Measurements from ENCODE around the gene GDF11.

GDF11 gene

GRCh38 chr12:55715169-55715764 lies 27.7 kb upstream of the GDF11 start:
- peak overlapping the region; percentile 91 to 93 (median 92) for H3K27ac Mint-ChIP-seq
- peak overlapping the region; percentile 89 to 94 (median 92) for H3K4me3 Mint-ChIP-seq
- peaks cover 10% of the 10 kb centered on the region for H3K27me3 Mint-ChIP-seq (ENCODE audit: low read depth)
- TF ChIP-seq CTCF (IDR thresholded peaks at IDR 0.05; ENCODE audit: unreplicated experiment in 3 of 3), result no peak
- no peaks in the 10 kb centered on the region for H3K36me3 Mint-ChIP-seq (ENCODE audit: low read depth)
- H3K9me3 Mint-ChIP-seq, result no peaks in the 10 kb centered on the region
- peaks cover 65% of the 10 kb centered on the region for H3K4me1 Mint-ChIP-seq

- H3K27ac Mint-ChIP-seq, result peak within 1 kb of the TSS; percentile 91 to 93 (median 92)
- no peak for TF ChIP-seq CTCF (IDR thresholded peaks at IDR 0.05; ENCODE audit: unreplicated experiment in 3 of 3)
- no peaks in the 10 kb centered on the region for H3K9me3 Mint-ChIP-seq
- H3K27me3 Mint-ChIP-seq (ENCODE audit: low read depth), result peaks cover 5% of the 10 kb centered on the region
- H3K4me3 Mint-ChIP-seq, result peak within 1 kb of the TSS; percentile 89 to 94 (median 92)
- H3K36me3 Mint-ChIP-seq (ENCODE audit: low read depth), result no peaks in the 10 kb centered on the region
- H3K4me1 Mint-ChIP-seq, result peaks cover 72% of the 10 kb centered on the region
Measured at GRCh38 chr12:55715833-55716581, 26.9 kb upstream of the GDF11 start, which contains the start of gene BLOC1S1. BLOC1S1 (plus strand) TSS chr12:55716046; CDS start chr12:55716052, 6 bp downstream.

GRCh38 chr12:55716582-55716957 lies 26.4 kb upstream of the GDF11 start:
- peaks cover 5% of the 10 kb centered on the region for H3K27me3 Mint-ChIP-seq (ENCODE audit: low read depth)
- H3K9me3 Mint-ChIP-seq, result no peaks in the 10 kb centered on the region
- peaks cover 72% of the 10 kb centered on the region for H3K4me1 Mint-ChIP-seq
- peak overlapping the region; percentile 91 to 93 (median 92) for H3K27ac Mint-ChIP-seq
- peak overlapping the region; percentile 89 to 94 (median 92) for H3K4me3 Mint-ChIP-seq
- TF ChIP-seq CTCF (IDR thresholded peaks at IDR 0.05; ENCODE audit: unreplicated experiment in 3 of 3), result no peak
- no peaks in the 10 kb centered on the region for H3K36me3 Mint-ChIP-seq (ENCODE audit: low read depth)

GRCh38 chr12:55717011-55718007 lies 25.6 kb upstream of the GDF11 start:
- Mint-ChIP-seq H3K27ac (peak overlapping the region; percentile 91 to 93 (median 92)), H3K4me3 (peak overlapping the region; percentile 89 to 94 (median 92)), H3K36me3 (ENCODE audit: low read depth) (no peaks in the 10 kb centered on the region), H3K9me3 (no peaks in the 10 kb centered on the region), H3K27me3 (ENCODE audit: low read depth) (no peaks in the 10 kb centered on the region), H3K4me1 (peaks cover 64% of the 10 kb centered on the region)
- TF ChIP-seq CTCF (IDR thresholded peaks at IDR 0.05; ENCODE audit: unreplicated experiment in 3 of 3), result no peak

- Mint-ChIP-seq H3K4me3 (peak overlapping the region; percentile 89 to 94 (median 92)), H3K4me1 (peaks cover 60% of the 10 kb centered on the region), H3K27ac (peak overlapping the region; percentile 91 to 93 (median 92)), H3K36me3 (ENCODE audit: low read depth) (peaks cover under 1% of the 10 kb centered on the region), H3K9me3 (no peaks in the 10 kb centered on the region), H3K27me3 (ENCODE audit: low read depth) (no peaks in the 10 kb centered on the region)
- TF ChIP-seq CTCF (IDR thresholded peaks at IDR 0.05; ENCODE audit: unreplicated experiment in 3 of 3), result no peak
Measured at GRCh38 chr12:55718015-55718414, 24.9 kb upstream of the GDF11 start.

Measured in nephron (organoid).